K562 (cell line): ENCODE results near the gene MAP1LC3B2. TPM values are rescaled to one million over a fixed set of nuclear protein-coding genes. Genes with fewer than 3 reads are reported as not detected.
A peak's percentile ranks its signal among the peaks of the same experiment; 100 is the strongest.

Experiments
- ASH1L ChIP-seq: fragments of 450-650 bp; IDR thresholded peaks from 2 replicates; pipeline ENCODE4 v1.6.1; 2018; ENCODE audit warnings: borderline replicate concordance, mild to moderate bottlenecking, low read depth; ENCODE audit not compliant: partially characterized antibody
- FOSL1 ChIP-seq: fragments of 200-800 bp; sonication (Bioruptor generic); conservative IDR thresholded peaks from 2 replicates; pipeline ENCODE4 v1.6.1; 2016; ENCODE audit warnings: missing genetic modification characterization, missing compliant biosample characterization
- HEY1 ChIP-seq: fragments of 250-450 bp; sonication (Bioruptor Pico); IDR thresholded peaks from 2 replicates; pipeline ENCODE4 v1.5.0; 2020; ENCODE audit warnings: mild to moderate bottlenecking, moderate library complexity, borderline replicate concordance
- HOXB6 ChIP-seq: fragments of 250-450 bp; sonication (Bioruptor Pico); IDR thresholded peaks from 2 replicates; pipeline ENCODE4 v1.5.1; 2022; ENCODE audit warnings: mild to moderate bottlenecking, borderline replicate concordance
- NFIC ChIP-seq: fragments of 450-650 bp; IDR thresholded peaks from 2 replicates; pipeline ENCODE4 v1.6.1; 2017; ENCODE audit warnings: mild to moderate bottlenecking, inconsistent platforms
- SRF ChIP-seq, 2 experiments: fragments of 250-450, 450-650 bp in 1 of 2; sonication (Bioruptor Pico) in 1 of 2; sonication (generic) in 1 of 2; formaldehyde crosslinking; IDR thresholded peaks; 2 replicates each; pipeline versions ENCODE4 v1.5.0 to v1.5.1; 2020 to 2022; ENCODE audit warnings: mild to moderate bottlenecking in 1 of 2, missing genetic modification reagents in 1 of 2
- TAF7 ChIP-seq: fragments of 450-650 bp; IDR thresholded peaks from 2 replicates; pipeline ENCODE4 v1.6.1; 2016; ENCODE audit warnings: missing genetic modification characterization, missing compliant biosample characterization
- TAL1 ChIP-seq: fragments of 450-650 bp; IDR thresholded peaks from 2 replicates; pipeline ENCODE4 v1.6.1; 2016; ENCODE audit warnings: mild to moderate bottlenecking
- TCF7 ChIP-seq: sonication (generic); IDR thresholded peaks from 2 replicates; pipeline ENCODE4 v1.6.1; 2016; ENCODE audit warnings: antibody characterized with exemption, borderline replicate concordance
- ZNF23 ChIP-seq: fragments of 250-450 bp; sonication (Bioruptor Pico); IDR thresholded peaks from 2 replicates; pipeline ENCODE4 v1.4.0; 2020; ENCODE audit warnings: mild to moderate bottlenecking
- ZNF586 ChIP-seq: fragments of 450-650 bp; formaldehyde crosslinking; conservative IDR thresholded peaks from 2 replicates; pipeline ENCODE4 v1.4.0; 2020; ENCODE audit warnings: mild to moderate bottlenecking, moderate library complexity
- polyA plus RNA-seq, 8 experiments: library from polyadenylated mRNA; depleted of rRNA in 4 of 8; stranded (reverse) in 5 of 8; unstranded in 3 of 8; fragments of >200 nt; fragmentation: Nextera tagmentation in 2 of 8; fragmentation: Illumina TruSeq in 1 of 8; extraction: Ambion mirVana in 2 of 8; extraction: Trizol in 1 of 8; gene quantifications; 2 replicates each; pipeline versions ENCODE4 v1.2.1 to v1.2.3, GENCODE V29; 2011 to 2014; ENCODE audit warnings: inconsistent platforms in 1 of 8, missing spikeins in 1 of 8
- total RNA-seq, 7 experiments: library from RNA; depleted of rRNA in 6 of 7; stranded (reverse); fragments of >200 nt in 6 of 7; fragmentation: Illumina TruSeq in 2 of 7; extraction: Trizol in 2 of 7; gene quantifications; 2 replicates each; pipeline versions ENCODE4 v1.2.1 to v1.2.3, GENCODE V29; 2011 to 2021; ENCODE audit warnings: low replicate concordance in 1 of 7
- TF ChIP-seq, protein P1 (sequence below): fragments of 200-400 bp; formaldehyde crosslinking; IDR thresholded peaks from 2 replicates; pipeline ENCODE4 v1.6.1; 2017; ENCODE audit warnings: mild to moderate bottlenecking, low read depth, low read length, moderate library complexity
- TF ChIP-seq, protein P2 (sequence below): fragments of 450-650 bp; IDR thresholded peaks from 2 replicates; pipeline ENCODE4 v1.6.1; 2016; ENCODE audit warnings: antibody characterized with exemption
- TF ChIP-seq, protein P3 (sequence below): fragments of 450-650 bp; formaldehyde crosslinking; IDR thresholded peaks from 2 replicates; pipeline ENCODE4 v1.4.0; 2020; ENCODE audit warnings: mild to moderate bottlenecking, moderate library complexity
- TF ChIP-seq, protein P4 (sequence below): IDR thresholded peaks from 2 replicates; pipeline ENCODE4 v1.6.1; 2014; ENCODE audit warnings: antibody characterized with exemption
- TF ChIP-seq, protein P5 (sequence below): fragments of 250-450 bp; sonication (Bioruptor Pico); IDR thresholded peaks from 2 replicates; pipeline ENCODE4 v1.8.0; 2022; ENCODE audit warnings: moderate library complexity, mild to moderate bottlenecking, inconsistent platforms

MAP1LC3B2 gene
- total and polyA plus RNA-seq, 9 of the 15 experiments (the other 6 are each of a cell fraction or from before 2014, with no cell fraction given), result 0.53 to 2.8 (median 0.76) TPM; not detected in 2

DNA sequence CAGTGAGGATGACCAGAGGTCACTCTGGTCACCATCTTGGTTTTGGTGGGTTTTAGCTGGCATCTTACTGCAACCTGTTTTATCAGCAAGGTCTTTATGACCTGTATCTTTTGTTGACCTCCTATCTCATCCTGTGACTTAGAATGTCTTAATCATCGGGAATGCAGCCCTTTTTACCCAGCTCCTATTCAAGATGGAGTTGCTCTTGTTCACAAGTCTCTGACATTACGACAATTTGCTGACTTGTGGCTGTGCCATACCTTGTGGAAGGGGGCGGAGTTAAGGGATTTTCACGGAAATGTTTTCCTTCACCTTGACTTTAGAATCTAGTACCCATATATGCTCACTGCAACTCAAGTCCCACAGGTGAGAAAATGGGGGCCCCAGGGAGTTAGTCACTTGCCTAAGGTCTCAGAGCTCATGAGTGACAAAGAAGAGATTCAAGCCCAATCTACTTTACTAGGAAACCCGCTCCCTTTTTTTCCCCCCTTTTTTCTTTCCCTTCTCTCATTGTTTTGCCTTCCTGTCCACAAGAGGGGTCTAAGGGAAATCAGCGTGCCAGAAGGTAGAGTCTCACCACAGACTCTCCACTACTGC is 2.7 kb upstream of the MAP1LC3B2 start (continued):
- TF ChIP-seq, protein P1, sequence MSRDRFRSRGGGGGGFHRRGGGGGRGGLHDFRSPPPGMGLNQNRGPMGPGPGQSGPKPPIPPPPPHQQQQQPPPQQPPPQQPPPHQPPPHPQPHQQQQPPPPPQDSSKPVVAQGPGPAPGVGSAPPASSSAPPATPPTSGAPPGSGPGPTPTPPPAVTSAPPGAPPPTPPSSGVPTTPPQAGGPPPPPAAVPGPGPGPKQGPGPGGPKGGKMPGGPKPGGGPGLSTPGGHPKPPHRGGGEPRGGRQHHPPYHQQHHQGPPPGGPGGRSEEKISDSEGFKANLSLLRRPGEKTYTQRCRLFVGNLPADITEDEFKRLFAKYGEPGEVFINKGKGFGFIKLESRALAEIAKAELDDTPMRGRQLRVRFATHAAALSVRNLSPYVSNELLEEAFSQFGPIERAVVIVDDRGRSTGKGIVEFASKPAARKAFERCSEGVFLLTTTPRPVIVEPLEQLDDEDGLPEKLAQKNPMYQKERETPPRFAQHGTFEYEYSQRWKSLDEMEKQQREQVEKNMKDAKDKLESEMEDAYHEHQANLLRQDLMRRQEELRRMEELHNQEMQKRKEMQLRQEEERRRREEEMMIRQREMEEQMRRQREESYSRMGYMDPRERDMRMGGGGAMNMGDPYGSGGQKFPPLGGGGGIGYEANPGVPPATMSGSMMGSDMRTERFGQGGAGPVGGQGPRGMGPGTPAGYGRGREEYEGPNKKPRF, result no peak
- peak; percentile 50; the same call in 1 of the 2 replicates for TF ChIP-seq HEY1 (CRISPR knock-in tag)
- TF ChIP-seq TCF7, result no peak
- TF ChIP-seq FOSL1, result peak; percentile 35
- TF ChIP-seq ZNF586 (CRISPR knock-in tag), result peak; percentile 77; the same call in 1 of the 2 replicates
- no peak for TF ChIP-seq NFIC
- TF ChIP-seq ASH1L, result no peak
- peak; percentile 96 for TF ChIP-seq TAF7
- TF ChIP-seq, protein P2, sequence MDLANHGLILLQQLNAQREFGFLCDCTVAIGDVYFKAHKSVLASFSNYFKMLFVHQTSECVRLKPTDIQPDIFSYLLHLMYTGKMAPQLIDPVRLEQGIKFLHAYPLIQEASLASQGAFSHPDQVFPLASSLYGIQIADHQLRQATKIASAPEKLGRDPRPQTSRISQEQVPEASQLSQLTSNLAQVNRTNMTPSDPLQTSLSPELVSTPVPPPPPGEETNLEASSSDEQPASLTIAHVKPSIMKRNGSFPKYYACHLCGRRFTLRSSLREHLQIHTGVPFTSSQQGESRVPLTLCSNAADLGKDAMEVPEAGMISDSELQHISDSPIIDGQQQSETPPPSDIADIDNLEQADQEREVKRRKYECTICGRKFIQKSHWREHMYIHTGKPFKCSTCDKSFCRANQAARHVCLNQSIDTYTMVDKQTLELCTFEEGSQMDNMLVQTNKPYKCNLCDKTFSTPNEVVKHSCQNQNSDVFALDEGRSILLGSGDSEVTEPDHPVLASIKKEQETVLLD, result no peak
- TF ChIP-seq SRF (CRISPR knock-in tag; IDR thresholded peaks at IDR 0.05), result peak in 1 of 2 experiments; percentile 86; a peak in 2 of 4 replicates
- TF ChIP-seq, protein P3, sequence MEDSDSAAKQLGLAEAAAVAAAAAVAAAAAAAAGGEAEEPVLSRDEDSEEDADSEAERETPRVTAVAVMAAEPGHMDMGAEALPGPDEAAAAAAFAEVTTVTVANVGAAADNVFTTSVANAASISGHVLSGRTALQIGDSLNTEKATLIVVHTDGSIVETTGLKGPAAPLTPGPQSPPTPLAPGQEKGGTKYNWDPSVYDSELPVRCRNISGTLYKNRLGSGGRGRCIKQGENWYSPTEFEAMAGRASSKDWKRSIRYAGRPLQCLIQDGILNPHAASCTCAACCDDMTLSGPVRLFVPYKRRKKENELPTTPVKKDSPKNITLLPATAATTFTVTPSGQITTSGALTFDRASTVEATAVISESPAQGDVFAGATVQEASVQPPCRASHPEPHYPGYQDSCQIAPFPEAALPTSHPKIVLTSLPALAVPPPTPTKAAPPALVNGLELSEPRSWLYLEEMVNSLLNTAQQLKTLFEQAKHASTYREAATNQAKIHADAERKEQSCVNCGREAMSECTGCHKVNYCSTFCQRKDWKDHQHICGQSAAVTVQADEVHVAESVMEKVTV (CRISPR knock-in tag), result peak; percentile 49; the same call in 1 of the 2 replicates
- TF ChIP-seq HOXB6 (CRISPR knock-in tag), result peak; percentile 93; the same call in 1 of the 2 replicates
- peak; percentile 82 for TF ChIP-seq ZNF23 (CRISPR knock-in tag)
- TF ChIP-seq, protein P4, sequence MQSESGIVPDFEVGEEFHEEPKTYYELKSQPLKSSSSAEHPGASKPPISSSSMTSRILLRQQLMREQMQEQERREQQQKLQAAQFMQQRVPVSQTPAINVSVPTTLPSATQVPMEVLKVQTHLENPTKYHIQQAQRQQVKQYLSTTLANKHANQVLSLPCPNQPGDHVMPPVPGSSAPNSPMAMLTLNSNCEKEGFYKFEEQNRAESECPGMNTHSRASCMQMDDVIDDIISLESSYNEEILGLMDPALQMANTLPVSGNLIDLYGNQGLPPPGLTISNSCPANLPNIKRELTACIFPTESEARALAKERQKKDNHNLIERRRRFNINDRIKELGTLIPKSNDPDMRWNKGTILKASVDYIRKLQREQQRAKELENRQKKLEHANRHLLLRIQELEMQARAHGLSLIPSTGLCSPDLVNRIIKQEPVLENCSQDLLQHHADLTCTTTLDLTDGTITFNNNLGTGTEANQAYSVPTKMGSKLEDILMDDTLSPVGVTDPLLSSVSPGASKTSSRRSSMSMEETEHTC, result no peak
- TF ChIP-seq, protein P5, sequence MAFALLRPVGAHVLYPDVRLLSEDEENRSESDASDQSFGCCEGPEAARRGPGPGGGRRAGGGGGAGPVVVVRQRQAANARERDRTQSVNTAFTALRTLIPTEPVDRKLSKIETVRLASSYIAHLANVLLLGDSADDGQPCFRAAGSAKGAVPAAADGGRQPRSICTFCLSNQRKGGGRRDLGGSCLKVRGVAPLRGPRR (CRISPR knock-in tag), result peak; percentile 96
- no peak for TF ChIP-seq TAL1
